ENCODE results near the gene PEX14.

Gene PEX14

DNA sequence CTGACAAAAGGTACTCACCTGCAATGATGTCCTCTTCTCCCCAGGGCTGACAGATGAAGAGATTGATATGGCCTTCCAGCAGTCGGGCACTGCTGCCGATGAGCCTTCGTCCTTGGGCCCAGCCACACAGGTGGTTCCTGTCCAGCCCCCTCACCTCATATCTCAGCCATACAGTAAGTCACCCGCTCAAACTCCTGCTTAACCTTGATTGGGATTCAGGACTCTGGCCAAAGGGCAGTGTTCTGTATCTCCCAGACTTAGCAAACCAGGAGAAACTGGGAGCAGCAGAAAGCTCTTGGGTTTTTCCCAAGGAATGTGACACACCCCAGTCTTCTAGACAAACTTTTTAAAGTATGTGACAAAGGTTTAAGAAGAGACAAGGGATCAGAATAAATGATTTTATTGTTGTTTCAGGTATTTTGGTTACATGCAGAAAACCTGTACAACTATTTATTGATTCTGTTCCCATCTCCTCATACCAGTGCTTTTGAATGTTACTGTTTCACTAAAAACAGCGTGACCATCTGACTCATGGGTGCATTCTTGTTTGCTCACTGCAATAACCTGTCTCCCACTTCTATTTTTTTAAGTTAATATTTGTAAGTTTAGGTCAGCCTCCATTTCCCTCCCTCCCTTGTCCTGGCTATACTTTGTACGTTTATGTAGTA lies 124.6 kb downstream of the PEX14 start:
- DNase-seq, result no peak

DNA sequence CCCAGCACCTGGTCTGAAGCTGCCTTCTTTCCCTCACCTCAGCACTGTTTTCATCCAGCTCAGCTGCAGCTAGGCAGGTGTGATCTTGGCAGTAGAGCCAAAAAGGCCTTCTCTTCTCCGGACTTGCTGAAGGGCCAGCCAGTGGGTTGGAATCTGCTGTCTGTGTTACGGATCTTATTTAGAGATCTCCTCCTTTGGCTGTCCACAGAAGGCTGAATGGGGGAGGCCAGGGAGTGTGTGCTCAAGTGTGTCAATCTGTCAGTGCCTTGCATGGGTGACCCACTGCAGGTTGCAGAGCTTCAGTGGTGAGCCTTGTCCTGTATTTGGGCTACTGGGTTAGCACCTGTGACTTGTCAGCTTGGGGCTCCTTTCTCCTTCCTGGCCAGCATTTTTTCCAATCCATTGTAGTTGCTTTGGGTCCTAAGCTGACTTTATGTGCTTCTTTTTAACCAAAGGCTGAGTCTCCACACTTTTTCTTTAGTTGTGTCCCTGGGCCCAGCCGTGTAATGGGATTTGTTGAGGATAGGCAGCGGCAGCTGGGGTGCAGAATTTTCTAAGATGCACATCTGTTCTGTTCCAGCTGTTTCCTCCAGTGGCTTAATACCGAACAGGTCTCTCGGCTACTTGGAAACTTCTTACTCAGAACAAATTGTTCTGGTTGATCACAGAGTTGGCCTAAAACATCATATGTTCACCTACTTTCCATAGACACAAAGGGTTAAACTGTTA lies 126.8 kb downstream of the PEX14 start:
- no peak for DNase-seq

DNA sequence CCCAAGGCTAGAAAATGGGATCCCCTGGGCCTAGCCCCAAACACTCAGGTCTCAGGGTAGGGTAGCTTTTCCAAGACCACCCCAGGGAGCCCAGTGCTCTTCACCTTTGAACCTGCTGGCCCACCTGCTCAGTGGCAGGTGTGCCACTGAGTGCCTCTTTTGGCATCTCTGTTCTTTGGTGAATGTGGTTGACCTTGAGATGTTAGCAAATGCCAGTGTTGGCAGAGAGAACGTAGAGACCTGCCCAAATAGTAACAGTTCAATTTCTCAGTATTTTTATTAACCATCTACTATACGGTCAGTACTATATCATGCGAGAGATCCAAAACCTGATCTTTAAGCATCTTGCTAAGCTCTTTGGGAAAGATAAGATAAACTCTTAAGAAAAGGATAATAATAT lies 128.2 kb downstream of the PEX14 start:
- no peak for DNase-seq

DNA sequence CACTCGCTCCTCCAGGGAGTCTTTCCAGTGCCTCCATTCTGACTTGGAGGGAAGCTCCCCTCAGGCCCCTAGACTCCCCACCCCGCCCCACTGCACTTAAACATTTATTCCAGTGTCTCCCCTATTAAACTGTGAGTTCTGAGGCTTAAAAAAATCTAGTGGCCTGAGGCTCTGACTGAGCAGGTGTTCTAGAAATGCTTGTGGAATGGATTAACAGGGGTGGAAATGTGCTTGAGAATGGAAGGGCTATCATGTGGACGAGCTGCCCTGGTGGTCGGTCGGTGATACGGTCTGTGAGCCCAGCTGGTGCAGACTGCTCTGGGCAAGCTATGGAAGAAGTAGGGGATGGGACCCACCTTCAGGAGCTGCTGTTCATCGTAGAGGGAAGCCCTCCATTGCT lies 130.2 kb downstream of the PEX14 start:
- no peak for DNase-seq

DNA sequence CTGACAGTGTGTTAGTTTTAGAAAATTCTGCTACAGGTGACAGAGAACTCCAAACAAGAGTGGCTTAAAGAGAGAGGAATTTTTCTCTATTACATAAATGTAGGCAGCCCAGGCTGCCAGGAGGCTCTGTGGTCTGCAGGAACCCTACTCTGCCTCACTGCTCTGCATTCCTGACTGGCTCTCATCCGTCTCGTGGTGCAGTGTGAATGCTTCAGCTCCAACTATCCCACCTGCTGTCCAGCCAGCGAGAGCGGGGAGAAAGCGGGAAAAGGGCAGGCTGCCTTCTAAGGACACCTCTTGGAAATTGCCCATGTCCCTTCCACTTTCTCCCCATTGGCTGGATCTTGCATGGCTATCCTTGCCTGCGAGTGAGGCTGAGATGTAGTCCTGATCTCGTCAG lies 131.3 kb downstream of the PEX14 start:
- no peak for DNase-seq

DNA sequence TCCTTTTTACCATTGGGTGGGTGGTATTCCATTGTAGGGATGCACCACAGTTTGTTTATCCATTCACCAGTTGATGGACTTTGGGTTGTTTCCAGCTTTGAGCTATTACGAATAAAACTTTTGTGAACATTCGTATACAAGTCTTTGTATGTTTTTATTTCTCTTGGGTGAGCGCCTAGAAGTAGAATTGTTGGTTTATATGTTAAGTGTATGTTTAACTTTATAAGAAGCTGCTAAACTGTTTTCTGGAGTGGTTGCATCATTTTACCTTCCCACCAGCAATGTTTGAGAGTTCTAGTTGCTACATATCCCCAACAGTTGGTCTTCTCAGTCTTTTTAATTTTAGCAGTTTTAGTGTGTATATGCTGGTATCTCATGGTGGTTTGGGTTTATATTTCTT lies 132.5 kb downstream of the PEX14 start:
- no peak for DNase-seq

DNA sequence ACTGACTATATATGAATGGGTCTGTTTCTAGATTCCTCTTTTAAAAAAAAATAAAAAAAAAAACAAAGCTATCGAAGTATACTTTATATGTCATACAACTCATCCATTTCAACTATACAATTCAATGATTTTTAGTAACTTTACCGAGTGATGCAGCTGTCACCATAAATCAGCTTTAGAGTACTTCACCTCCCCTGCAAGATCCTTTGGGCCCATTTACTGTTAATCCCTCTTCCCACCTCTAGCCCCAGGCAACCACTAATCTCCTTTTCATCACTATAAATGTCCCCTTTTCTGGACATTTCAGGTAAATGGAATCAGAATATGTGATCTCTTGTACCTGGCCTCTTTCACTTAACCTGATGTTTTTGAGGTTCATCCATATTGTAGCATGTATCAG lies 133.9 kb downstream of the PEX14 start:
- DNase-seq, result no peak

DNA sequence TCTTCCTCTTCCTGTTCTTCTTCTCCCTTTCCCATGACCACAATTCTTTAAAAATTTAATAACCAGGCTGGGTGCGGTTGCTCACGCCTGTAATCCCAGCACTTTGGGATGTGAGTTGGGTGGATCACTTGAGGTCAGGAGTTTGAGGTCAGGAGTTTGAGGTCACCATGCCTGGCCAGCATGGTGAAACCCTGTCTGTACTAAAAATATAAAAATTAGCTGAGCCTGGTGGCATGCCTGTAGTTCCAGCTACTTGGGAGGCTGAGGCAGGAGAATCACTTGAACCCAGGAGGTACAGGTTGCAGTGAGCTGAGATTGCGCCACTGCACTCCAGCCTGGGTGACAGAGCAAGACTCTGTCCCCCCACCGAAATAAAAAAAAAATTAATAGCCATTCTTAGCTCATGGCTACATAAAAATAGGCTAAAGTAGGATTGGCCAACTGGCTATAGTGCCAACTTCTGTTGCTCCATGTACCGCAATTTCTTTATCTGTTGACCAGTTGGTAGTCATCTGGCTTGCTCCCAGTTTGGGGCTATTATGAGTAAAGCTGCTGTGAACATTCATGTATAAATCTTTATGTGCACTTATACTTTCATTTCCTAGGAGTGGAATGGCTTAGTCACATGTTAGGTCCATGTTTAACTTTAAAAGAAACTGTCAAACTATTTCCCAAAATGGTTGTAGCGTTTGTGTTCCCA lies 136.3 kb downstream of the PEX14 start:
- DNase-seq, result no peak

DNA sequence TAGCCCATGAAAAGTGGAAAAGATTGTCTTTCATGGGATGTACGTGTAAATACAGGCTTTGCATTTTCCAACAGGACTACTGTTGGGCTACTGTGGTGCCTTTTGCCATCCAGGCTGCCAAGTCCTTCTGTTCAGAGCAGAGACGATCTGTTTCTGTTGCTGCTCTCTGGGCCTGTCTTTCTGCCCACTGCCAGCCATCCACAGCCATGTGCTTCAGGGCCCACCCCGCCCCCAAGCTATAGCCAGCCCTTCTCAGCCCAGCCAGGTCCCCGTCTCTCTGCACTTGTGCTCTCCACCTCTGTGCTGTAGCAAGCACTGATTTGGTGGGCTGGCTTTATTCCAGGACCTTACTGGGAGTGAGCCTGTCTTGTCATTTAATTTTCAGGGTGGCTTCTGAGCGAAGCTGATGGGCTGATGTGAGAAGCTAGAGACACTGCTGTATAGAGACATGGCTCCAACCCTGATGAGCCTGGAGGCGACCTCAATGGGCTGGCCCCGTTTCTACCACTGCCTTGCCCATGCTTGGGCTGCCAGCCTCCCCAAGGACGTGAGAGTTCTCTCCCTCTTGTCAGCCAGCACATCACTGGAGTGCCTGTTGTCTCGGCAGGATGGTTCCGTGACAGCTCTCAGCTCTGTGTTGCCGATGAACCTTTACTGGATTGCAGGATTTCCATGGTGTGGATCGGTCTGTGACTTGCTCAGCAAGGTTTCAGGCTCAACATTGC lies 137.8 kb downstream of the PEX14 start:
- no peak for DNase-seq

DNA sequence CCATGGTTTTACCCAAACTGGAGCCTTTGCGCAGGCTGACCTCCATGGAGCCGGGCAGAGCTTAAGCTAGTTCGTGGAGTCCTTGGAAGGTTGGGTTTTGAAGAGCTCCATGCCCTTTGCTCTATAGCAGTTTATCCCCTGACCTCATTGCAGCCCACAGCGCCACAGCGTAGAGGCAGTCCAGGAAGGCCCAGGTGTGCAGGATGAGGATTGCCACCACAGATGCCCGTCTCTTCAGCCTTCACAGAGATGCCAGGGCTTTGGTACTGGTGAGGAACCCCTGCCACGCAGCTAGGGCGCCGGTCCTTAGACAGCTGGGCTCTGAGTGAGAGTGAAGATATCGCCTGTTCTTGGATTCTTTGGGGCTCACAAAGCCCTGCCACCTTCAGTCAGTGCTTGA lies 138.6 kb downstream of the PEX14 start:
- no peak for DNase-seq

DNA sequence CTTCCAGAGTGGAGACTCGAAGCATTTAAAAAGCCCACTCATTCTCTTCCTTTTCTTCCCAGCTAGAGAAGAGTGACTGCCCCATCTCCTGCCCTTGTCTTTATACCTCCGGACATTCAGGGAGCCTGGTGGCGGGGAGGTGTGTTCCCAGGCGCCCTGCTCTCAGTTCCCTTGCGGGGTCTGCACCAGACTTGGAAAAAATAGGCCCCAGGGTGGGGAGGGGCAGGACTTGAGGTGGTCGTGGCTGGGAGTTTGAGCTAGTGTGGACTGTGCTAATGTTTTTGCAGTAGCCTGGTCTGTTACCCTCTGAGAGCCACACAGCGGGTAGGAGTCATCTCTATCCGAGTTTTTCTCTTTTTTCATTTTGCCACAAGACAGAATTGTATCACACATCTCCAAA lies 139.1 kb downstream of the PEX14 start:
- no peak for DNase-seq

DNA sequence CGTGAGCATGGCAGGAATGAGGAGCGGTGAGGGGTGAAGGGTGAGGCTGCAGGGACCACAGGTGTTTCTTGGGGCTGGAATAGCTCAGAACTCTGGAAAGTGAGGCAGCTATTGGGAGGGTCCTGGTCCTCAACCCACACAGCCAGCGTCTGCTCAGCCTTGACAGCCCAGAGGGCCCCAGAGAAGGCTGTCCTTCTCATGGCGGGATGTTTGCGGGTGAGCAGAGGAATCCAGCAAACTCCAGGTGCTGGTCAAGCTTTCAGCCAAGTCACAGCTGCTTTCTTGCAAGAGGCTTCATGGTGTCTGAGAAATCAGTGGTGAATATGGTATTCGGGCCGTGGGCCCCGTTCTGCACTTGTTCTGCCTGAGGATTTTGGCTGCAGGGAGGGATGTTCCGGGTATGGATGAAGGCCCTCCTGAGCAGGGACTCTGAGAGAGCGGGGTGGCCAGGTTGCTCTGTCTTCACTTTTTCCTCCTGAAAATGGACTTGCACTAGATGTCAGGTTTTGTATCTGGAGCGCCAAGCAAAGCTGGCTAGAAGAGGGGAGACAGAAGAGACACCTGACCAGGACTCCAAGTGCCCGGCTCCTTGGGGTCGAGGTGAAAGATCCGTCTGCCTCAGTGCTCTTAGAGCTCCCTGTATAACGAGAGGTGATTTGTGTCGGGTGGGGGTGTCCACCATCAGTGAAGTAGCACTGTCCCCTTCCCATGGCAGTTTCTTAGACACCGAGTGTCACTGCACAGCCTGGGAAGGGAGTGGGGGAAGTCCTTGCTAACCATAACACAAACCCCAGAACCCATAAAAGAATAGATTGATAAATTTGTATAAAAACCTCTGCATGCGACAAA lies 139.9 kb downstream of the PEX14 start:
- no peak for DNase-seq

DNA sequence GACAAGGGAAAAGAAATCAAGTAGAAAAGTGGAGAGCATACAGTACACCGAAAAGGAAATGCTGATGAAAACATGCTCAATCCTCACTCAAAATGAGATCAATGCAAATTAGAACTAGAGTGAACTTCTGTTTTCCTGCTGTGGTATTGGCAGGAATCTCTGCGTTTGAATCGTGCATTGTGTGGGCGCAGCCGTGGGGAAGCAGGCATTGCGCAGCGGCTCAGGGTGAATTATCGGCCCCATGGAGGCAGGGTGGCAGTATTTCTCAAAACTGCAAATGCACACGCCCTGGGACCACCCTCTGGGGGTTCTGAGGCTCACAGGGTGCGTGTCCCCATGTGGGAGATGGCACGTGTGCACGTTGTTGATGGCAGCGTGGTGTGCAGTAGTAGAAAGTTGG lies 140.6 kb downstream of the PEX14 start:
- no peak for DNase-seq

DNA sequence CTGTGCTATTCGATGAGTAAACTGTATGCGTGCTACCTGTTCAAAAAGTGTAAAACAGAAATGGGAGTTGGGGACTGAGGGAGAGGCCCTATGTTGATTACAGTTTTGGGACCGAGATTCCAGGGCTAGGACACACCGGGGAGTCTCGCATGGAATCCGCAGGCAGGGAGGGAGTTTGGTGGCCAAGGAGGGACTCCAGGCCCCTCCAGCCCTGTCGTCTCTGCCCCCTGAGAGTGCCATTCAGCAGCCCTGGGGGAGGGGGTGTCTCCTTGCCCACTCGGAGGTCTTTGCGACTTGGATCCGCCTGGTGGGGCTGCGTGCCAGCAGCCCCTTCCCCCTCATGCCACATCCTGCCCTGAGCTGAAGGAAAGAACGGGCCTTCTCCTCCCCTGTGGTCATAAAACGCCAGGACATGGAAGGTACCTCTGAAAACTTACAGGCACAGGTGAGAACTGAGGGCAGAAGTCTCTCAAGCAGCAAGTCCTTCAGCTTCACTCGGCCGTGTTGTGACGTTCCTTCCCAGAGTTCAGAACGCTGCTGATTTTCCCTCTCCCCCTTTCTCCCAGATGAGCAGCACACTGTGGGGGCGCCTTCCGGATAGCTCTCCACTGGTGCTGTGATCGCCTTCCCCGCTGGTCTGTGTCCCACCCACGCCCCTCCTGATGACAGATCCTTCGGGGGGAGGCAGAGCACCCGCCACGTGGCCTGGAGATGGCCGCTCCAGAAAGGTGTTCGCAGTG lies 141.4 kb downstream of the PEX14 start:
- no peak for DNase-seq

DNA sequence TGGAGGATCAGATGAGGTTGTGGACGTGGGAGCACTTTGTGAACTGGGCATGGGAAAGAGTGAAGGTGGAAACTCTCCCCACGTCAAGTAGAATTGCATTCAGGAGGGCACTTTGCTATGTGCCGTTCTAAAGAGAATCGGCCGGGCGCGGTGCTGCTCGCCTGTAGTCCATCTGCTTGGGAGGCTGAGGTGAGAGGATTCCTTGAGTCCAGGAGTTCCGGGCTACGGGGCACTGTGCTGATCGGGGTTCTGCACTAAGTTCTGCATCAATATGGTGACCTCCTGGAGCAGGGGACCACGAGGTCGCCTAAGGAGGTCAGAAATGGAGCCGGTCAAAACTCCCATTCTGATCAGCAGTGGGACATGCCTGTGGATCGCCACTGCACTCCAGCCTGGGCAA lies 141.9 kb downstream of the PEX14 start:
- no peak for DNase-seq

DNA sequence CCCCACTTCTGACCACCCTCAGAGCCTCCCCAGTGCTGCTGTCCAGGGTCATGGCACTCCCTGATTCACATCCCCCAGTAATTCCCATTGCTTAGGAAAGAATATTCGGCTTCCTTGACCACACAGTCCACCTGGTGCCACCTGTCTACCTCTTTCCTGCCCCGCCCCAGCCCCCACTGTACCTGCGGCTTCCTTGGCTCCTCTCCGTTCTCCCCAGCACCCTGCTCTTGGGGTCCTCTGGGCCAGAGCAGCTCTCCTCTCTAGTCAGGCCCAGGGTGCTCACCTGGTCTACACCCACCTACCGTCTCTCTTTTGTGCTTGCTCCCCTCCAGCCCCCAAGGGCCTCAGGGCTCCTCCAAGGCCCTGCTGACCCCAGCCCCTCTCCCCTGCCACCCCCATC lies 142.6 kb downstream of the PEX14 start:
- no peak for DNase-seq

DNA sequence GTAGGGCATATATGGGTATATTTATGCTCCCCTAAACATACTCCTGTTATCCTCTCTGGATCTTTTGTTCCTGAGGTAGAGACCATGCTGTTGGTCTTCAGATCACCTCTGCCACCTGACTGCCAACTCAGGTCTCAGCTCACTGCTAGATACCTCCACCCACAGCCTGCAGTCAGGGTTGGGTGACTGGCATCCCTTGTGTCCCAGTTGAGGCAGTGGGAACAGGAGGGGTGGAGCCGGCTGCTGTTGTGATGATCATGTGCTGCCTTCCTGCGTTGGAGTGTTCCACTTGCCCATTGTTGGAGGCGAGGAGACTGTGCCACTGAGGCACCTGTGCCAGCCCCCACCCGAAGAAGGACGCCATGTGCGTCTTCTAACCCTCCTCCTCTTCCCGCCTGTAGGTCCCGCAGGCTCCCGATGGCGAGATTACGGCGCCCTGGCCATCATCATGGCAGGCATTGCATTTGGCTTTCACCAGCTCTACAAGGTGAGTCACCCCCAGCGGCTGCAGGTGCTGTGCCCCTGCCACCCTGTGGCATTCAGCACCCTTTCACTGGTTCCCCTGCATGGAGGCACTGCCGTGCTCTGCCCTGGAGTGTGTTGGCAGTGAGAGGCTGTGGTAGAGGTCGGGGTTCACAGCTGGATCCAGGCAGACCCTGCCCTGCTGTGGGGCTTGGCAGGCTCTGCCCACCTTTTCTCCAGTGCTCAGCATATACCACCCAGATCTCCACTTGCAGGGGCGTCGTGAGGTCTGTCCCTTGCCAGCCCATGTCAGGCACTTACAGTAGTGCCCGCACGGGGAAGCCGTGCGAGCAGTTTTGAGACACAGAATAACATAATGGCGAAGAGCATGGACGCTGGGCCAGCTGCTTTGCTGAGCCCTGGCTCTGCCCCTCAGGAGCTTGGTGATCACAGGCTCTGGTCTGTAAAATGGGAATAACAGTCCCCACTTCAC lies 143.5 kb downstream of the PEX14 start:
- no peak for DNase-seq

DNA sequence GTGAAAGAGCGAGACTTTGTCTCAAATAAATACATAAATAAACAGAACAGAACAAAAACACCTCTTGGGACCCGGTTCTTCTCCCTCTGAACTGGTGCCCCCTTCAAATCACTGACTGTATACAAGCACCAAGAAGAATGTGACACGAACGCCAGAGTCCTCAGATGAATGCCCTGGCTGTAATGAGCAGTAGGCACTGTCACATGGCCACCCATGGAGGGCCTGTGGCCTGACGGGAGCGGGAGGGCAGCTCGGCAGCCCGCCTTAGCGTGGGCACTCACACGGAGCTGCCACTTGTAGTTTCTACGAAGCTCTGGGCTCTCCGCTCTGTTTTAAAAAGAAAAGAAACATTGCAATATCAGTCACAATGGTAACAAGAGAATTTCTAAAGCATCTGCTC lies 146.0 kb downstream of the PEX14 start:
- no peak for DNase-seq

DNA sequence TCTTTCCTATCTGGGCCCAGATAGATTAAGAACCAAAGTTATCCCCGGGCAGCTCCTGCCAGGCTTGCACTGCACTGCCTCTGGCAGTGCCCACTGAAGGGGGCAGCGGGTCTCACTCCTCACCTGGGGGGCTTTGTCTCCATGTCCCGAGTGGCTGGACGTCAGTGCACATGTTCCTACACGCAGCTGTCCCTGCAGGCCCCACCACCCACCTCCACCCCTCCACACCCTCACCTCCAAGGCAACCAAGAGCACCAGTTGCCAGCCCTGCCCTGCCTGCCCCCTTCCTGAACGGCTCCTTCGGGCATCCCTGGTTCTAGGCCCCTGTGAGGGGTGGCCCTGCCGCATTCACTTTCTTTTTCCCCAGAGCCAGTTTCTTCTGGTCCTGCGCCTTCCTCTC lies 147.2 kb downstream of the PEX14 start:
- DNase-seq, result no peak

DNA sequence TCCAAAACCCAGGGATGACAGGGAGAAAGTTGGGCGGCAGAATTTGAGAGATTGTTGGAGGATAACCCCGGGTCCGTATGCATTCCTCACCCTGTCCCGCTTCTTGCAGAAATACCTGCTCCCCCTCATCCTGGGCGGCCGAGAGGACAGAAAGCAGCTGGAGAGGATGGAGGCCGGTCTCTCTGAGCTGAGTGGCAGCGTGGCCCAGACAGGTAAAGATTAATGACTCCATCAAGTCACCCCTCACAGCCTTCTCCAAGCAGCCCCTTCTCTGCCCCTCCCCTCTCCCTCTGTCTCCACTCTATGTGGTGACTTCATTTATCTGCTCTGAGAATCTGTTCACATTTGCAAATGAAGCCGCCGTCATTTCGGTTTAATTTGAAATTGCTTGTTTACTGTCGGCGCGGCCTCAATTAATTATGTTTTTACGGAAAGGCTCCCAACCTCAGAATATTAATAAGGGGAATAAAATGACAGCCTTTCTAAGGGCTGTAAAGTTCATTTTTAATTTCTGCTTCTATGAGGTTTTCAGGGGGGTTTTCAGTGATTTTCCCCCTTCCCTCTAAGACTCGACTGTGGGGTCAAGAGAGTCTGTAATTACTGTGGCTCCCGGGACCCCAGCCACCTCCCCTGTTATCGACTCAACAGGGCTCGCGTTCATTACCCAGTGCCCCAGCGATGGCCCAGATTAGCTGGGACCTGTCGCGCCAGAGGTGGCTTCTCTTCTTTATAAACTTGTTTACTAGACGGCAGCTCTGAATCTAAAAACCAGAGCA lies 148.3 kb downstream of the PEX14 start:
- DNase-seq, result no peak
